Occipital lobe (tissue), 2 donors: ENCODE data around the gene LSM2. TPM values are rescaled to one million over a fixed set of nuclear protein-coding genes. Genes with fewer than 3 reads are reported as not detected.
A peak's percentile ranks its signal among the peaks of the same experiment; 100 is the strongest.
"Not testable (repeated sequence)": the region's sequence is repeated elsewhere in the genome, so short reads cannot be mapped to it uniquely, and the experiment has no call there.

Source experiments
- DNase-seq: peaks from one replicate; lab custom pipeline; 2025; lab: John Stamatoyannopoulos, UW
- total RNA-seq: library from RNA; depleted of rRNA; stranded (reverse); fragments of >200 nt; gene quantifications from one replicate; pipeline ENCODE4 v1.2.3, GENCODE V29; 2014

The LSM2 gene
- total RNA-seq, 1 donor from 2014 or later: 22.9 TPM

DNA sequence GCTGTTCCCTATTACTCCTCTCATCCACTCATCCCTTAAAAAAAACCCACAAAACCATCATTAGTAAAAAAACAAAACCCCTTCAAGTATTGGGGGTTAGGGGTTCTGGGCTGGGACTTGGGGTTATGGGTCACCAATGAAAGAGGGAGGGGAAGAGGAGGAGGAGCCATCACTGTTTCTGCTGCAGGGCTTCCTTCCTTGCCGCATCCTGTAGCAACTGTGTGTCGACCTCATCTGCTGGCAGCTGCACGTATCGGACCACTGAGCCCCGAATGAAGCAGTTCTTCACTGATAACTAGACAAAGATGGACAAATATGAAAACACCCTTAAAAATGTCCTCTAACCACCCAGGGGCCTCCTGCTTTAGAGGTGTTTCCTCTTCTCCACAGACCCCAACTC is 9.2 kb downstream of the LSM2 start:
- no peak for DNase-seq

DNA sequence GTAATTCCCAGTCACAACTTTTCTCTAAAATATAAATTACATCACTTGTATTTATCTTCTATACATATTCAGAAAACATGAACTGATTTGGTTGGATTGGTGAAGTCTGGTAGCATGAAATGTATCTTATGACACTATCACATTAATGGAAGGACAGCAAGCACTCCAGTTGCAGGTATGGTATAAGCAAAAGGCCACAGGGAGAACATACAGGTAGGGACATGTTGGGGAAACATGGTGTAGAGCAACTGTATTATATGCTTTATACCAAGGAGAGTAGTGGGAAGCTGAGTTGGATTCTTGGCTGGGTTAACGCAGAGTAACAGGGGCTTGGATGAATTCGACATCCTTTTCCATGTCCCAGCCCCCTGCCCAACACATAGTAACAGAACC is 9.8 kb downstream of the LSM2 start:
- no peak for DNase-seq

DNA sequence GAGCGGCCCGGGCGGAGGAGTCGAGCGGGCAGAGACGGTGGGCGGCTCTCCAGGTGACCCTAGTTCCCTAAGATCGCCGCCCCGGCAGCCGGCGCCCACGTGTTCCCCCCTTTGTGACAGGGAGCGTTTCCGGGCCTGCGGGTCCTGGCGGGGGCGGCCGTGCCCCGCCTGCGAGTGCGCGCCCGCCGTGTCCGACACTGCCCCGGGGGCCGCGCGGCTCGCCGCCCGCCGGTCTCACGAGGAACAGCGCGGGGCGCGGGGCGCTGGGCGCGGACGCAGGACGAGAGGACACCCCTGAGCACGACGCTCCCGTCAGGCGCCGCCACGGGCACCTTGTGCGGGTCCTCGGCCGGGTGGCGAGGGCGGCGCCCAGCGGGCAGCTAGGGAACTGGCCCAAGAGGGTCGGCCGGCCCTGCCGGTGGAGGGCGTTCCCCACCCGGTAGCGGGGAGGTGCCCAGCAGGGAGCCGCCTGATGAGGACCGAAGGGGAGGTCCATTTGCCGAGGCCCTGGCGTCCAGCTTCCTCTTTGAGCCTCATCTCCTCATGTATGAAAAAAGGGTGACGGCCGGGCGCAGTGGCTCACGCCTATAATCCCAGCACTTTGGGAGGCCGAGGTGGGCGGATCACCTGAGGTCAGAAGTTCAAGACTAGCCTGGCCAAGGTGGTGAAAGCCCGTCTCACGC is 11.0 kb downstream of the LSM2 start, which contains the start of gene VARS1:
Gene VARS1, minus strand, starts transcription at position 137 of the 683 bp plus-strand sequence. CDS start 535 bp downstream, outside the sequence.
- peak; percentile 86 for DNase-seq

DNA sequence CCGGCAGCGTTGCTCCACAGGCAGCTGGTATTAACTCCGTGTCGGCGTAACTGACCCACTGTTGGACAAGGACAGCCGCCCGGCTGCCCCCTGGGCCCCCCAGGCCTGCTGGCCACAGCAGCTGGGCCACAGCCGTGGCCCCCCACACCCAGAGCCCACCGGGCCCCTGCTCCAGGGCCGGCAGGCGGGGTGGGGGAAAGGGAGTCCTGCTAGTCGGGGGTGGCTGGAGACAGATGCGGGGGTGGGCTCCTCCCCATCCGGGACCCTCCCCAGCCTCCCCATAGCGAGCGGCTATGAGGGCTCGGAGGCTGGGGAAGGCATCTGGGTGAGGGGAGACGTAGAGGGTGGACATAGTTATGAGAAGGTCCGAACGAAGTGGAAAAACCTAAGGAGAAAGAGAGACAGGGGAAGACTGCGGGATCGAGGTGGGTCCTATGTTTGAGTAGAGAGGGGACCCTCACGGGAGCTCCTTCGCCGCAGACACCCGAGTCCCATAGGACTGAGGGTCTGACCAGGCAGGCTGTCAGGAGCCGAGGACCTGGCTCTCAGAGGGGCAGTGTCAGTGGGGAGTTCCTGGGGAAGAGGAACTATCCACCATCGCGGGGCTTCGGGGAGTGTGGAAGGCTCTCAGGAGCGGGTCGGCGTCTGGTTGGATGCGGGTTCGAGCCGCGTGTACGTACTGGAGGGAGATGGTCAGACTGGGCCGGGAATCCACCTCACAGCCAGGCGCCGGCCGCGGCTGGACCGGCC is 11.7 kb downstream of the LSM2 start:
- no peak for DNase-seq

DNA sequence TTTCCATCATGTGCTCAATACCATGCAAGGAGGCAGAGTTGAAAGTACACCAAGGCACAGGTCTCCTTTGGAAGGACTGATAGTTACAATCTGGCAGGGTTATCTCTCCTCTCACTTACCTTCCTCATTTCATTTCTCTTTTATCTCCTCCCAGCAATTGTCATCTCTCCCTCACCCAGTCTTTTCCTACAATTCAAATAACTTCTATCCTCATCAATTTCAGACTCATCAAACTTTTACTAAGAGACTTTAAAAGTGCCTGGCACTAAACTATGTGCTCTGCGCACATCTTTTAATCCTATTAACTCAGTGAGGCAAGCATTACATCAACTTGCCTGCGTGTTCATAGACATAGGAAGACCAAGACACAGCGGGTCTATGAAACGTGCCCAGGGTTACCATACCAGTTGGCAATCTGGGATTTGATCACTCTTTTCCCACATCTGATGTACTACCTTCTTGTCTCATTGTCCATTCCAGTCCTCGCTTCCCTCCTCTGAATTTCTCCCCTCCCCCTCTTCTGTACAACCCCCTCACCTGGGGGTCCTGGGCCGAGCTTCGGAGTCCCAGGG is 12.4 kb downstream of the LSM2 start:
- no peak for DNase-seq

DNA sequence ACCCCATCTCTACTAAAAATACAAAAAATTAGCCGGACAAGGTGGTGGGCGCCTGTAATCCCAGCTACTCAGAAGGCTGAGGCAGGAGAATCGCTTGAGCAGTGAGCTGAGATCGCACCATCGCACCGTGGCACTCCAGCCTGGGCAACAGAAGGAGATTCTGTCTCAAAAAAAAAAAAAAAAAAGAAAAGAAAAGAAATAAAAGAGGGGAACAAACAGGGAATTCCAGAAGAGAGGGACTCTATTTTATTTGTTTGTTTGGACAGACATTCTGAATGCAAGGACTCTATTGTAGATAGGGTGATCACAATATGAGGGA is 12.9 kb downstream of the LSM2 start:
- not testable (repeated sequence) for DNase-seq

DNA sequence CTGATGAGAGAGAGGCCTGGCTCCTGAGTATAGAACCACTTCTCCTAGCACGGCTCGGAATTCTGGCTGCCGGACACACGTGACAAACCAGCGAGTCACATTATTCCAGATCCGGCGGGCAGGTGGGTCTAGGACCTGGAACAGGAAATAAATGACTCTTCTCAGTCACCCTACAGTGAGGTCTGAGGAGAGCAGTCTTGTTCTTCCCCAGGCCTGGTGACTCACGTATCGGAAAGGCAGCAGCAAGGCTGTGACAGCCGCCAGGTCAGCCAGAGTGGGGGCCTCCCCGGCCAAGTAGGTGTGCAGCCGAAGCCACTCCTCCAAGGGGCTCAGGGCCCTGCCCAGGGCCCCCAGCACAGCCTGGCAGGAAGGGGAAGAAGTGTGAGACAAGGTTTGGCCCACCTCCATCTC is 14.0 kb downstream of the LSM2 start:
- no peak for DNase-seq

DNA sequence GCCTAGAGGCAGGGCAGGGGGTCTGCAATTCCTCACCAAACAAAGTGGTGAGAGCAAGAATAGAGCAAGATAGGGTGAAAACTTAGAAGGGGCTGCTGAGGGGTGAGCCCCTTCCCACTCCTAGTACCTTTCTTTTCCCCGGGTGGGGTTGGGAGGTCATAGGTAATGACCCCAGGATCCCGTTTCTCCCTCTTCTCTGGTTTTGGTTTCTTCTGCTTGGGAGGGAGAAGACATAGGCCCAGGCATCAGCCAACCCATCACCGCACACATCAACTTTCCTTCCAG is 14.7 kb downstream of the LSM2 start:
- DNase-seq: no peak

DNA sequence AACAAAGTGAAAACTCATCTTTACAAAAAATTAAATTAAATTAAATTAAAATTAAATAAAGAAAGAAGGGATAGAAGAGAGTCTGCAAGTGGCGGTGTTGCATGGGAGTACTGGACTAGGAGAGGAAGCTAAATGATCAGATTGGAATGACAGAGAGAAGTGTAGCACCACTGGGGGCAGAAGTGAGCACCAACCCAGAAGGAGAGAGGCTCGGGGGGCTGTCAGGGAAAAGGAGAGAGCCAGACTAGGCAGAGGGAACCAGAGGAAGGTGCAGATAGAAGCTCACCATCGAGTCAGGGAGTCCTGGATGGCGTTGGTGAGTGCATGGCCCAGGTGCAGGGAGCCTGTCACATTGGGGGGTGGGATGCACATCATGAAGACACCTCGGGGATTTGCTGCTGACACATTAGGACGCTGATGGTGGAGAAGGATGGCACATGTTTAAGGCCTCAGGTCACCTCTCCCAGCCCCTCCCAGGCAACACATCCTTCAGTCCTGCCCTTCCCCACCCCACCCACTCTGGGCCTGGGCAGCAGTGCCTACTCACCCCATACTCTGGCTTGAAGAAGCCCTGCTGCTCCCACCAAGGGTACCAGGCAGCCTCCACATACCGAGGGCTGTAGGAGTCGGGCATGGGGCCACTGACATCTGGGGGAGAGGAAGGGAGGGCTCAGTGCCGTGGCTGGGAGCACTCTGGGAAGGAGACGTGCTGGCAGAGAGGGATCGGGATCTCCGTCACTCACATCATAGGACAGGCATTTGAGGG is 15.3 kb downstream of the LSM2 start:
- no peak for DNase-seq

DNA sequence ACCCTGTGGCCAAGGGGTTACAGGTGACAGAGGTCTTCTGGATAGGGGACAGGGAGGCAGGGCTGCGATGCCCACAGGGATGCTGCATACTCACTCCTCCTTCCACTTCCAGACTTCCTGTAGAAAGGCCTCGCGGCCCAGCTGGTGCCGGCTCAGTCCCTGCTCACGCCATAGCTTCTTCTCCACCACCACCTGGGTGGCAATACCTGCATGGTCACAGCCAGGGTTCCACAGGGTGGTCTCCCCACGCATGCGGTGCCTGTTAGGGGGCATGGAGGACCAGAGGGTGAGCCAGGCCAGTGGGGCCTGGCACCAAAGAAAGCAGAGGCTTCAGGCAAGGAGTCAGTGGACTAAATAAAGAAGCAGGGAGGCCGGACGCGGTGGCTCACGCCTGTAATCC is 21.3 kb downstream of the LSM2 start:
- DNase-seq: no peak

DNA sequence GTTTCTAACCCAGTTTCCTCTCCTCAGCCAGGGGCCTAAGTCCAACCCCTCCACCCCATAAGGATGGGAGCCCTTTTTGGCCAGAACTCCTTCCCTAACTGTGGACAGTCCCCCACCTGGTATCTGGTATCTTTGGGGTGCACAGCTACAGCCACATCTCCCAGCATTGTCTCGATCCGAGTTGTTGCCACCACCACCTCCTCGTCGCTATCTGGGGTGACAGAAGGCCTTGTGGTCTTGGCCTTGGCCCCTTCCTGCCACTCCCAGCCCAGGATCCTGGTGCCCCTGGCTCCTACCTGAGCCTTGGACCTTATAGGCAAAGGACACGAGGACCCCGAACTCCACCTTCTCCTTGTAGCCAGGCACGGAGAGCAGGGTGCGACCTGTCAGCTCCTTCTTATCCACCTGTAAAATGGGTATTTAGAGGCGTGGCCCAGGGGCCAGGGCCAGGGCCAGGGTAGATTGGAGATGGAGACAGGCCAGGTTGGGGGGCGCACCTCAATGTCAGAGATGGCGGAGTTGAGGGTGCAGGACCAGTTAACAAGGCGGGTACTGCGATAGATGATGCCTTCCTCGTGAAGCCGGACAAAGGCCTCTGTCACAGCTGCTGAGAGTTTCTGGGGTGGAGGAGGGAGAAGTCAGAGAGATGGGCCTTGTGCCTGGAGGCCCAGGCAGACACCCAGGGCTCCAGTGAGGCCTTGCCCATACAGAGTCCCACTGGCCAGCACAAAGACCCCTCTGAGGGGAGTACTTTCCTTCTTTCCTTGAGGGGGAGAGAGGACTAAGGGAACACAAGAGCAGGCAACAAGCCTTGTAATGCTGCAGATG is 22.5 kb downstream of the LSM2 start:
- no peak for DNase-seq

DNA sequence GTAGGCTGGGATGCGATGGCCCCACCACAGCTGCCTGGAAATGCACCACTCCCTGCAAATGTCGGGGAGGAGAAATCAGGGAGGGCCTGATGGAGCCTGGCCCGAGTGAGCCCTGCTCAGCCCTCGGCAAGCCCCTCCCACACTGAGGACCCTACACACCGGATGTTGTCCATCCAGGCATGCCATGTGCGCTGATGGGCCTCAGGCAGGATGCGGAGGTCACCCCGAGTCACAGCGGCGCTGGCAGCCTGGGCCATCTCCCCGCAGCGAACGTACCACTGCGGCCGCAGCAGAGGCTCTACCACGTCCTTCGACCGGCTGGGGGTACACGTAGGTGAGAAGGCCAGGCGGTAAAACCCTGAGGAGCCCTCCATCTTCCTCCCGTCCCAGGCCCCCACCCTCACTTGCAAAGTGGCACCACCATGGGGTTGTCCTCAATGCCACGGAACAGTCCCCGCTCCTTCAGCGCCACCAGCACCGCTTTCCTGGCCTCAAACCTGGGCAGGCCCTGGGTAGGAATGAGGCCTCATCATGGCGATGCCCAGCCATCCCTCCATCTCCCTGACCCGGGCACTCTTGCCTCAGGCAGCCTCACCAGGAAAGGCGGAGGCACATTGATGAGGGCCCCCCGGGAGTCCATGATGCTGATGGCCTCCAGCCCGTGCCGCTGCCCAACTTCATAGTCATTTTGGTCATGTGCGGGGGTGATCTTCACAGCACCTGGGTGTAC is 24.5 kb downstream of the LSM2 start:
- DNase-seq: no peak

DNA sequence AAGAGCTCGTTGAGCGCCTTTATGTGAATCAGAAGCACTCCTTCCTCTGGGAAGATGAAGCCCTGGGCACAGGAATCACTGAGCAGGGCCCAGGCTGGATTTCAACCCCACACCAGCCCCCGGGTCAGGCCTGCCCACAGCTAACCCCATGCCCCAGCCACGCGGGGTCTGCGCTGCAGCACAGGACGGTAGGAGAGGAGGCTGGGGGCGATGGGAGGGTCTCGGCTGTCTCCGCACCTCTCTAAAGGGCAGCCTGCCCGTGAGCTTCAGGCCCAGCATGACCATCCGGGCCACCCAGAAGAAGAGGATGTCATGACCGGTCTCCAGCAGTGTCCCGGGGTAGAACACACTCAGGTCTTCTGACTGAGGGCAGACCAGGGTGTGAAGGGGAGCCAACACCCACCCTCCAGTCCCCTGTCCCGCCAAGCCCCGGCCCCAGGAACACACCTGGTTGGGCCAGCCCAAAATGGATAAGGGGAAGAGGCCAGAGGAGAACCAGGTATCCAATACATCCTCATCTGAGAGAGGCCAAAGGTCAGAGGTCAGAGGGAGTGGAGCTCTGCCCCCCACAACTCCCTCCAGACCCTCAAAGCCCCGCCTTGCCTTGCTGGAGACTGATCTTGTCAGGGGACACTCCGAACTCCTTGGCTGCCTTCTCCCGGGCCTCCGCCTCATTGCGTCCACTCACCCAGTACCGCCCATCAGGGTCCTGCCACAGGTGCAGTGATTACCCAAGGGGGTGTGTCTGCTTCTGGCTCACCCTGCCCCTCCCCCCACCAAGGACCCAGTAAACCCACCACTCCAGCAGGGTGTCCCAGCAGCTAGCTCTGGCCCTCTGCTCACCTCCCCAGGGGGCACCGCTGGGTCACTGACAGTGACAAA is 25.3 kb downstream of the LSM2 start:
- no peak for DNase-seq

DNA sequence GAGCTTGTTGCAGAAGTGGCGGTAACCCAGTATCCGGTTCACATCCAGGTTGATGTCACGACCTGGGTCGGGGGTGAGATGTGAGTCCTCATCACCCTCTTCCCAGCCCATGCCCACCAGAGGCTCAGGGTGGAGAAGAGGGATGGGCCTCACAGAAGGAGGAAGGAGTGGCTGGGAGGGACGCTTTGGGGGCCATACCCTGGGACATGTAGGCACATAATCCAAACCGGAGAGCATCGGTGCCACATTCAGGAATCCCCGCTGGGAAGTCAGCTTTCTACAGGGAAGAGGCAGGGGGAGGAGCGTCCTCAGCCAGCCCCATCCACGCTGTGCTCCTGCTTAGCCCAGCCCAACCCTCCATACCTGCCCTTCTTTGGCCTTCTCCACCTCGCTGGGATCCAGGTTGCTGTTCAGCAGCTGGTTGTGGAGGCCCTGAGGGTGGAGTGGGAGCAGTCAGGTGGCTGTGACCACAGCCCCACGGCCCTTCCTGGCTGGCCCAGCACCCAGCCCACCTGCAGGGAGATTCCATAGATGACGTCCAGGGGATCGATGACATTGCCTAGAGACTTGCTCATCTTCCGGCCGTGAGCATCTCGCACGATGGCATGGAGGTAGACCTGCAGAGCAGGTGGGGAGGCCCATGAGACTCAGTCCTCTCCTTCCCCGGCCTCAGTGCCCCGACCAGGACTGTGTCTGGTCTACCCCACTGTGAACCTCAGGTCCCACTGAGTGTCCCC is 26.1 kb downstream of the LSM2 start:
- no peak for DNase-seq

DNA sequence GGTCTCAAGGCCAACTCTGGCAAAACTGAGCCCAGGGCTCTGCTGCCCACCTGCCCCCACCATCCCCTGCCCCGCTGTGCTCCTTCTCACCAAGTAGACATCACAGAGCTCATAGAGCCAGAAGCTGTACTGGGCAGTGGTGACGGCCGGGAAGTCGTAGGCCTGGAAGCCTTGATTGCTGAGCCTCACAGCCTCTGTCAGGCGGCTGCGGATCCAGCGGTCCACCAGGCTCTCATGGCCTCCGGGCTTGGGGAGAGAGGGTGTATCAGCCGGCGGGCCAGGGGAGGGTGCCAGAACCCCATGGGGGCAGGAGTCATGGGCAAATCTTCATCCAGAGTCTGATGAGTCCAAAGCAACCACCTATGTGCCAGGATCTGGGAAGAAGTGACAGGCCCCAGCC is 26.9 kb downstream of the LSM2 start:
- no peak for DNase-seq

DNA sequence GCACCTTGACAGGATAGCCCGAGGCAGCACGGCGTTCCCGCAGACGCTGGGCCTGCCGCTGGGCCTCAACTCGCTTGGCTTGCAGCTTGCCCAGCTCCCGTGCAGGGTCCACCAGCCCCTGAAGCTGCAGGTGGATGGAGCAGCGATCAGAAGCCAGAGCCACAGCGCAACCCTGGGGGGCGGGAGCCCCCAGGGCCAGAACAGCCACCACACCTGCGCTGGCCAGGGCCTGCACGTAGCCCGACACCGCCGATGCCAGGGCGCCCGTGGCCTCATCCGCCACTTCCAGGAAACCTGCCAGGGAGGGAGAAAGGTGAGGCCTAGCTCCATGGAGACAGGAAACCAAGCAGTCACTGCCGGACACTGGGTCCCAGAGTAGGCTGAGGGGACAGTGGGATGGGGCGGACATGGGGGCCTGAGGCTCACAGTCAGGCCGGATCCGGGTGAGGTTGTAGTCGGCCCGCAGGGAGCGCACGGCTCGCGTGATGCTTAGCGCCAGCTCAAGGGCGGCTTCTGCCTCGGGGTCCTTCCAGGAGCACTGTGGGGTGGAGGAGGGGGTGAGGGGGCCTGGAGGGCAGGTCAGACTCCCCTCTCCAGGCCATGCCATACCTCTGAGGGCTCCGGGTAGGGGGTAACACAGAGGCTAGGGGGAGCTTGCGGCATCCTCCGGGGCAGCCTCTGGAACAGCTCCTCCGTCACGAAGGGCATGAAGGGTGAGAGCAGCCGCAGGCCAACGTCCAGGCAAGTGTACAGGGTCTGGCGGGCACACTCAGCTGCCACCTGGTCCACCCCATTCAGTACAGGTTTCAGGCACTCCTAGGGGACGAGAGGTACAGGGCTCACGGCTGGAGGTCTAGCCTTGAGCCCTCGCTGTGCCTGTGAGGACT is 27.5 kb downstream of the LSM2 start:
- no peak for DNase-seq

DNA sequence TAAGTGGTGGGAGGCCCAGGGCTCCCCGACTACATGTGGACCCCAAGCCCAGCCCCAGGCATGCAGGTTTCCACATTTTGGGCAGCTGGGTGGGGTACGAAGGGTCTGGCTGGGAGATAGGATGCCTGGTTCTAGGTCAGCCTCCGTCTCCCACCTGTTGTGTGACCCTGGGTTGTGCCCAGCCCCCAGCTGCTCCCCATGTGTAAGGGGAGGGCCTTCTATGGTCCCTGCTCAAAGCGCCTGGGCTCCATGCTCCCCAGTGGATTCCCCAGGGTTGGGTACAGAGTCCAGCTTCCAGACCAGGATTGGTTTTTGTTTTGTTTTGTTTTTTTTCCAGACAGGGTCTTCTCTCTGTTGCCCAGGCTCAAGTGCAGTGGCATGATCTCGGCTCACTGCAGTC is 28.6 kb downstream of the LSM2 start:
- no peak for DNase-seq

DNA sequence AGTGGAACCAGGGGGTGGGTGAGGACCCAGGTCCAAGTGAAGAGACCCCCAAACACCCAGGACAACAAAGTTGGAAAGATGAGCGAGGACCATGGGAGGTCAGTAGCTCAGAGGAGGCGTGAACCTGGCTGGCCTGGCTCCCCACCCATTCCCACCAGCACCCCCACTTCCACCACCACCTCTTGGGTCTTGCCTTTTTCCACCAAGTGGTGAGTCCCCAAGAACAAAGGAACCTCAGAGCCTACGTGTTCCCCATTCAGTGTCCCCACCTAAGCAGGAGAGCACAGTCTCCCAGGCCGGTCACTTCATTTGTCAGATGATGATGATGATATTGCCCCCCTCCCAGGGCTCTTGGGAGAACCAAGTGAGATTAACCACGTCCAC is 29.1 kb downstream of the LSM2 start:
- no peak for DNase-seq
